Measurements from ENCODE around the gene CLOCK.

The CLOCK gene

DNA sequence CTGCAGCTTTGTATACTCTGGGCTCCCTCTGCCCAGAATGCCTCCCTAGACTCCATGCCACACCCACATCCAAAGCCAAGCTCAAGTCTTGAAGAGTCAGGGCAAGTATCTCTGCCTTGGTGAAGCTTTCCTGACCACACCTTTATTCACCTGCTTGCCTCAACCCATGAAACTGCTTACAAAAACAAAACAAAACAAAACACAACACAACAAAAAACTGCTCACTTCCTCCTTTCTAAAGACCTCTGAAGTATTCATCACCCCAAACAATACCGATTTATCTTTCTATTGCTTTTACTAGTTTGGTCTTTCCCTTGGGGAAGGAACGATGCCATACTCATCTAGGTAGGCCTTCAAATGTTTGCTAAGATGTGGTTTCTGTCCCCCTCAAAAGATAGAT, 105.9 kb downstream of the CLOCK start:
- TF ChIP-seq ZFX (IDR thresholded peaks at IDR 0.05; ENCODE audit: borderline replicate concordance) (no peak), CTCF (IDR thresholded peaks at IDR 0.05) (no peak)
- H3K27ac ChIP-seq: no peak overlapping the region

DNA sequence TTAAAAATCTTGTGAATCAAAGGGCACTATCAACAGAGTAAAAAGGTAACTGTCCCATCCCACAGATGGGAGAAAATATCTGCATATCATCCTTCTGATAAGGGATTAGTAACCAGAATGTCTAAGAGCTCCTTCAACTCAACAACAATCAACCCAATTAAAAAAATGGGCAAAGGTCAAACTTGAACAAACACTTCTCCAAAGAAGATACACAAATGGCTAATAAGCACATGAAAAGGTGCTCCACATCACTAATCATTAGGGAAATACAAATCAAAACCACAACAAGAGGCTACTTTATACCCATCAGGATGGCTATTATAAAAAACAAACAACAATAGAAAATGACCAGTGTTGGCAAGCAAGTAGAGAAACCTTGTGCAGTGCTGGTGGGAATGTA, 107.7 kb downstream of the CLOCK start:
- H3K27ac ChIP-seq: peak overlapping the region; percentile 92
- TF ChIP-seq ZFX (IDR thresholded peaks at IDR 0.05; ENCODE audit: borderline replicate concordance): no peak
- TF ChIP-seq CTCF (IDR thresholded peaks at IDR 0.05): no peak

GRCh38 chr4:55438314-55438713, 108.4 kb downstream of the CLOCK start:
- peak overlapping the region; percentile 92 for H3K27ac ChIP-seq
- TF ChIP-seq ZFX (IDR thresholded peaks at IDR 0.05; ENCODE audit: borderline replicate concordance) (no peak), CTCF (IDR thresholded peaks at IDR 0.05) (no peak)

GRCh38 chr4:55437823-55438222, 108.9 kb downstream of the CLOCK start:
- H3K27ac ChIP-seq: peak overlapping the region; percentile 92
- TF ChIP-seq CTCF (IDR thresholded peaks at IDR 0.05) (no peak), ZFX (IDR thresholded peaks at IDR 0.05; ENCODE audit: borderline replicate concordance) (no peak)

- H3K27ac ChIP-seq: peak overlapping the region; percentile 92
- TF ChIP-seq ZFX (IDR thresholded peaks at IDR 0.05; ENCODE audit: borderline replicate concordance) (no peak), CTCF (IDR thresholded peaks at IDR 0.05) (no peak)
Observed at GRCh38 chr4:55437356-55437796, 109.3 kb downstream of the CLOCK start.

GRCh38 chr4:55435141-55435841, 111.4 kb downstream of the CLOCK start:
- H3K27ac ChIP-seq: no peak overlapping the region; the same call in 1 of the 2 replicates
- TF ChIP-seq CTCF (IDR thresholded peaks at IDR 0.05) (peak; percentile 23; the same call in 1 of the 2 replicates), ZFX (IDR thresholded peaks at IDR 0.05; ENCODE audit: borderline replicate concordance) (no peak)

DNA sequence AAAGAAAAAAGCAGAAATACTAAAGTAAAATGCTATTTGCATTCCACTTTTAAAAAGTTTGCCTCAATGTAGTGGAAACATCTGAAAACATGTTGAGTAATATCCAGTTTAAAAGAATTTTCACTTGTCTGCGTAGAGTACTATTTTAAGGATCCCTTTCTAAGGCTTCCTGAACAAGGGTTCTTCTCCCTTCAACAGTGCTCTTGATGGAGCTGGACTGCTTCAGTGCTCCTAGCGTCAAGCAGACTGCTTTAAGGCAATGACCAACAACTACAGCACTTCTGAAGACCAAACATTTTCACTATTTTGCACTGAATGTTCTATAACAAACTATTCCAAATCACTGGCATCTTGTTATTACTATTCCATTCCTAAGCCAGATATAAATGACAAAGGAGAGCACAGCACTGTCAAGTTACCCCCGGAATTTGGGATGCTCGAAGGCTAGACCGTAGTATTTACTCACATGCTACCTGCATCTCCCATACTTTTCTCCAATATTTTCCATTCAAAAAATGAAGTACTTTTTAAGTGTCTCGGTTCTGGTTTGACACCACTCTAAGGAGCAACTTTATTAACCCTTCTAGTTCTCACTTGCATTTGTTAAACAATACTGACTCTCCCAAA, 114.9 kb downstream of the CLOCK start:
- no peak overlapping the region for H3K27ac ChIP-seq
- TF ChIP-seq CTCF (IDR thresholded peaks at IDR 0.05) (no peak), ZFX (IDR thresholded peaks at IDR 0.05; ENCODE audit: borderline replicate concordance) (no peak)

All from 22Rv1 (cell line).